ENCODE data around the gene MYLK3. TPM values are rescaled to one million over a fixed set of nuclear protein-coding genes. Genes with fewer than 3 reads are reported as not detected.

The MYLK3 gene
- total RNA-seq, 1 donor from 2014 or later = 0.25 TPM

DNA sequence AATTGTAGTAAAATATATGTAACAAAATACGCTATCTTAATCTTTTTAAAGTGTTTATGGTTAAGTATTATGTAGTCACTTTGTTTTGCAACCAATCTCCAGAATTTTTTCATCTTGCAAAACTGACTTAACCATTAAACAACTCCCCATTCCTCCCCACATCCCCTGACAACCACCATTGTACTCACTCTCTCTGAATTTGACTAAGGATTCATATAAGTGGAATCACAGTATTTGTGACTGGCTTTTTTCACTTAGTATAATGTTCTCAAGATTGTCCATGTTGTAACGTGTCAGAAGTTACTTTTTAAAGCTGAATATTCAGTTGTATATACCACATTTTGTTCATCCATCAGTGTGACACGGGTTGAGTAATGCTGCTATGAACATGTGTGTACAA lies 48.1 kb downstream of the MYLK3 start:
- intact Hi-C loops (cut with DNase I) = no loop called here
- Histone ChIP-seq H3K4me1 (no peaks in the 10 kb centered on the region), H3K27me3 (no peaks in the 10 kb centered on the region), H3K36me3 (no peaks in the 10 kb centered on the region), H3K9me3 (no peaks in the 10 kb centered on the region), H3K27ac (no peak overlapping the region), H3K4me3 (no peak overlapping the region)
- no peak for DNase-seq (ENCODE audit: extremely low spot score in 2 of 2)
- no peak for TF ChIP-seq POLR2AphosphoS5 (IDR thresholded peaks at IDR 0.05; ENCODE audit: insufficient read depth in 1 of 2, low read depth in 1 of 2)
- TF ChIP-seq POLR2A (IDR thresholded peaks at IDR 0.05) = no peak
- TF ChIP-seq, protein P1, sequence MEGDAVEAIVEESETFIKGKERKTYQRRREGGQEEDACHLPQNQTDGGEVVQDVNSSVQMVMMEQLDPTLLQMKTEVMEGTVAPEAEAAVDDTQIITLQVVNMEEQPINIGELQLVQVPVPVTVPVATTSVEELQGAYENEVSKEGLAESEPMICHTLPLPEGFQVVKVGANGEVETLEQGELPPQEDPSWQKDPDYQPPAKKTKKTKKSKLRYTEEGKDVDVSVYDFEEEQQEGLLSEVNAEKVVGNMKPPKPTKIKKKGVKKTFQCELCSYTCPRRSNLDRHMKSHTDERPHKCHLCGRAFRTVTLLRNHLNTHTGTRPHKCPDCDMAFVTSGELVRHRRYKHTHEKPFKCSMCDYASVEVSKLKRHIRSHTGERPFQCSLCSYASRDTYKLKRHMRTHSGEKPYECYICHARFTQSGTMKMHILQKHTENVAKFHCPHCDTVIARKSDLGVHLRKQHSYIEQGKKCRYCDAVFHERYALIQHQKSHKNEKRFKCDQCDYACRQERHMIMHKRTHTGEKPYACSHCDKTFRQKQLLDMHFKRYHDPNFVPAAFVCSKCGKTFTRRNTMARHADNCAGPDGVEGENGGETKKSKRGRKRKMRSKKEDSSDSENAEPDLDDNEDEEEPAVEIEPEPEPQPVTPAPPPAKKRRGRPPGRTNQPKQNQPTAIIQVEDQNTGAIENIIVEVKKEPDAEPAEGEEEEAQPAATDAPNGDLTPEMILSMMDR (IDR thresholded peaks at IDR 0.05) = no peak

DNA sequence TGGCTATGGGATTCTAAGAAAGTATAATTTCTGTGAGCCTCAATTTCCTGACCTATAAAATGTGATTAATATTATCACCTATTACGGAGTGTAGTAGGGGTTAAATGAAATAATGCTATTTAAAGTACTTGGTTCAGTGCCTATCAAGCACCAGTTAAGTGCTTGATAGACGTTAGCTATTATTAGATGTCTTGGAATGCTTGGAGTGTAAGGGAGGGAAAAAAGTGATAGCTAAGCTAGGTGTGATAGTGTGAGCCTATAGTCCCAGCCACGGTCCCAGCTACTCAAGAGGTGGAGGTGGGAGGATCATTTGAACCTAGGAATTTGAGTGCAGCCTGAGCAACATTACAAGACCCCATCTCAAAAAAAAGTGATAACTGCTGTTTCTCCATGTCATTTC lies 51.2 kb downstream of the MYLK3 start:
- Histone ChIP-seq H3K27me3 (no peaks in the 10 kb centered on the region), H3K4me1 (no peaks in the 10 kb centered on the region), H3K4me3 (no peak overlapping the region), H3K9me3 (no peaks in the 10 kb centered on the region), H3K27ac (no peak overlapping the region), H3K36me3 (no peaks in the 10 kb centered on the region)
- intact Hi-C loops (cut with DNase I) = no loop called here
- TF ChIP-seq, protein P1 (IDR thresholded peaks at IDR 0.05) = no peak
- TF ChIP-seq POLR2AphosphoS5 (IDR thresholded peaks at IDR 0.05; ENCODE audit: insufficient read depth in 1 of 2, low read depth in 1 of 2) (no peak), POLR2A (IDR thresholded peaks at IDR 0.05) (no peak)
- DNase-seq (ENCODE audit: extremely low spot score in 2 of 2) = no peak

DNA sequence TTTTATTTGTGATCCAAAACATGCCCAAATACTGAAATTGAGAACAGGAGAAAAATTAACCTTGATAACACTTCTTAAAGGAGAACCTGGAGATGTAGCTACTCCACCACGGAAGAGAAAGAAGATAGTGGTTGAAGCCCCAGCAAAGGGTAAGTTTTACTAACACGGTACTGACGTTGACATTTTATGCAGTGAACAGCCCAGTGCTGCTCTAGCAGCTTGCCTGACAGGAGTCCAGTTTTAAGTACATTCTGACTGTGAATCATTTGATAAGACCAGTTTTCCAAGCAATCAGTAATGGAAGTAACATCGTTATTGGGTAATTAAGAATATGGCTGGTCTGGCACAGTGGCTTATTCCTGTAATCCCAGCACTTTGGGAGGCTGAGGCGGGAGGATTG lies 52.2 kb downstream of the MYLK3 start:
- no peak overlapping the region for H3K4me3 ChIP-seq
- intact Hi-C loops (cut with DNase I) = no loop called here
- H3K27me3 ChIP-seq = no peaks in the 10 kb centered on the region
- H3K4me1 ChIP-seq = peaks cover 3% of the 10 kb centered on the region
- no peak for DNase-seq (ENCODE audit: extremely low spot score in 2 of 2)
- H3K9me3 ChIP-seq = no peaks in the 10 kb centered on the region
- TF ChIP-seq, protein P1 (IDR thresholded peaks at IDR 0.05) = no peak
- no peak for TF ChIP-seq POLR2AphosphoS5 (IDR thresholded peaks at IDR 0.05; ENCODE audit: insufficient read depth in 1 of 2, low read depth in 1 of 2)
- no peaks in the 10 kb centered on the region for H3K36me3 ChIP-seq
- H3K27ac ChIP-seq = no peak overlapping the region

DNA sequence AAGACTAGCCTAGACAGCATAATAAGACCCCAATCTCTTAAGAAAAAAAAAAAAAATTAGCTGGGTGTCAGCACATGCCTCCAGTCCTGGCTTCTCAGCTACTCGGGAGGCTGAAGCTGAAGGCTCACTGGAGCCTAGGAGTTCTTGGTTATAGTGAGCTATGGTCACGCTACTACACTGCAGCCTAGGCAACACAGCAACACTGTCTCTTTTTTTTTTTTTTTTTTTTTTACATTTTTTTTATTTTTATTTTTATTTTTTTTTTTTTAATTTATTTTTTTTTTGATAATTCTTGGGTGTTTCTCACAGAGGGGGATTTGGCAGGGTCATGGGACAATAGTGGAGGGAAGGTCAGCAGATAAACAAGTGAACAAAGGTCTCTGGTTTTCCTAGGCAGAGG lies 54.5 kb downstream of the MYLK3 start:
- Histone ChIP-seq H3K27me3 (no peaks in the 10 kb centered on the region), H3K4me3 (no peak overlapping the region), H3K4me1 (peaks cover 16% of the 10 kb centered on the region), H3K27ac (no peak overlapping the region), H3K36me3 (no peaks in the 10 kb centered on the region), H3K9me3 (no peaks in the 10 kb centered on the region)
- no peak for DNase-seq (ENCODE audit: extremely low spot score in 2 of 2)
- intact Hi-C loops (cut with DNase I) = no loop called here
- TF ChIP-seq POLR2A (IDR thresholded peaks at IDR 0.05) = no peak
- TF ChIP-seq POLR2AphosphoS5 (IDR thresholded peaks at IDR 0.05; ENCODE audit: insufficient read depth in 1 of 2, low read depth in 1 of 2) = no peak
- TF ChIP-seq, protein P1 (IDR thresholded peaks at IDR 0.05) = no peak

DNA sequence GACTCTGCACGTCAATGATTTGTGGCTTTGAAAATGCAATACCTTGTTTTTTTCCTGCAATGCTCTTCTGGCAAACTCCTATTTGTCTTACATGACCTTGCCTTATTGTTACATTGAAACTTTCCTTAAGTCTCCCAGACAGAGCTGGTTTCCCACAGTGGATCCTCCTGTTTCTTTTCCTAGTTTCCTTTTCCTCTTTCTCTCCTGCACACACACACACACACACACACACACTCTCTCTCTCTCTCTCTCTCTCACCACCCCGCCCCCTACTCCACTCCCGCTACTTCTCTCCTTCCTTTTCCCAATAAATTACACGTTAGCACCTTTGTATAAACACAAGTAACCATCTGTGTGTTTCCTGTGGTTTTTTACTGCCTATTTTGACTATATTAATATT lies 56.4 kb downstream of the MYLK3 start:
- intact Hi-C loops (cut with DNase I) = no loop called here
- DNase-seq (ENCODE audit: extremely low spot score in 2 of 2) = no peak
- Histone ChIP-seq H3K4me1 (peaks cover 30% of the 10 kb centered on the region), H3K27me3 (no peaks in the 10 kb centered on the region), H3K27ac (no peak overlapping the region), H3K36me3 (no peaks in the 10 kb centered on the region), H3K9me3 (no peaks in the 10 kb centered on the region), H3K4me3 (no peak overlapping the region)
- TF ChIP-seq POLR2AphosphoS5 (IDR thresholded peaks at IDR 0.05; ENCODE audit: insufficient read depth in 1 of 2, low read depth in 1 of 2) (no peak), POLR2A (IDR thresholded peaks at IDR 0.05) (no peak)
- TF ChIP-seq, protein P1 (IDR thresholded peaks at IDR 0.05) = no peak

Data from vagina (tissue), 2 donors.